ENCODE measurements around the gene ASB10. TPM values are rescaled to one million over a fixed set of nuclear protein-coding genes. Genes with fewer than 3 reads are reported as not detected.

ASB10 gene
- total RNA-seq, 1 donor from 2014 or later, result not detected

DNA sequence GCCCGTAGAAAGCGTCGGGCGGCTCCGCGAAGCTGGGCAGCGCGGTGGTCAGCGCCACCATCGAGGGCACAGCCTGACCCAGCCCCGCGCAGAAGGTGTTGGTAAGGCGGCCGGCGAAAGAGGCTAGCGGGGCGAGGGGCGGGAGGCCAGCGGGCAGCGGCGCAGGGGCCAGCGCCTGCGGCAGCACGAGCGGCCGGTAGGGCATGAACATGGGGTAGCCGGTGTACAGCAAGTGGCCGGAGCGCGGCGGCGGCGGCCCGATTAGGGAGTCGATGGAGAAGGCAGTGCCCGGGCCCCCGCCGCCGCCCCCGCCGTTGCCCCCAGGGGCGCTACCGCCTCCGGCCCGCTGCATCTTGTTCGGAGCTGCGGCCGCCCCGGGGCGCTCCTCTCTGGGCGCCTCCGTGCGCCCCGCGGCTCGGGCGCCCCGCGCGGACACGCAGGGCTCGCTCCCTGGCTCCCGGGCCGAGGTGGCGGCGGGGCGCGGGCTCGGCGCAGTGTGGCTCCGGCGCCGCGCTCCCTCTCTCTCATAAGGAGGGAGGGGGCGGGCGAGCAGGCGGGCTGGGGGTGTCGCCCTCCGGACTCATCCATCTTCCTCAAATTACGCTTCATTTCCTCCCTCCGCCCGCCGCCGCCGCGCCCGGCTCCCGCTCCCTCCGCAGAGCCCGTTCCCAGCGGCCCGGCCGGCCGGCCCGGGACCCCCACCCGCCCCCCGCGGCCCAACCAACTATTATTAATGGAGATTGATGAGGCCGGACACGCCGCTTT is 19.7 kb downstream of the ASB10 start, which contains the start of gene GBX1:
GBX1 (minus strand) TSS at position 498 of the 765 bp plus-strand sequence; CDS start at position 352, 146 bp downstream.
- DNase-seq (ENCODE audit: low spot score), result no peak

DNA sequence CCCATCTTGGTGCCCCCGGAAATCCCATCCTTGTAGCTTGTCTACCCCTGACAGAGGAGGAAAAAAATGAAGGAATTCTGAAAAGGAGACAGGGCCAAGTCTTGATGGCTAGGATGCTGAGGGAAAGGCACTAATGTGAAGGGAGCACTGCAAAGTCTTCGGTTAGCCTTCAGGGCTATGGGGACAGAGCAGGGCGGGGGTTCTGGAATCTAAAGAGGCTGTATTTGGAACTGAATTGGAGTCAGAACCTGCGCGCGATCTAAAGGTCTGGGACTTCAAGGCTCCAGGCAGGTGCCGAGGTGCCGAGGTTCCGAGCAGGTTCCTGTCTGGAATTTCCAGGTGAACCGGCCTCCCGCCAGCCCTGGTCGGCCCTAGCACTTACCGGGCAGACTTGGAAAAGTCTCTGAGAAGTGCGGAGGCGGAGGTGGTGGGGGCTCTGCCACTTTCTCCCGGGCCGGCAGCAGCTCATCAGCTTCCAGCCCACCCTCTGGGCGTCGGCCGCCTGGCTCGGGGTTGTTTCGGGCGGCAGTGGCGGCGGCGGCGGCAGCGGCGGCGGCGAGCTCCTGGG is 20.3 kb downstream of the ASB10 start:
- DNase-seq (ENCODE audit: low spot score), result no peak

DNA sequence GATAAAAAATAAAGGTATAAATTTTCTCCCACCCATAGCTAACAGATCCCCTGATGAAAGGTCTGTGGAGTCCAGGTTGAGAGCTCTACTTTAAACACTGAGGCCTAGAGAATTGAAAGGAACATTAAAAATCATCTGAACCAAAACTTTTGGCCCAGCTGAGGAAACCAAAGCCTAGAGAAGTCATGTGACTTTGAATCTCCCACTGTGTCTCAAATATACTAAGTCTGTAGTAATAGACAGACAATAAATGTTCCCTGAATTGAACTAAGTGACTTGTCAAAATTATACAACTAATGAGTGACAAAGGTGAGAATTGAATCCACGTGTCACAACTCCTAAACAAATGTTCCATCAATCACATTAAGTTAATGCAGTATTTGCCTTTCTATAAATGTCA is 25.3 kb downstream of the ASB10 start:
- DNase-seq (ENCODE audit: low spot score), result no peak

DNA sequence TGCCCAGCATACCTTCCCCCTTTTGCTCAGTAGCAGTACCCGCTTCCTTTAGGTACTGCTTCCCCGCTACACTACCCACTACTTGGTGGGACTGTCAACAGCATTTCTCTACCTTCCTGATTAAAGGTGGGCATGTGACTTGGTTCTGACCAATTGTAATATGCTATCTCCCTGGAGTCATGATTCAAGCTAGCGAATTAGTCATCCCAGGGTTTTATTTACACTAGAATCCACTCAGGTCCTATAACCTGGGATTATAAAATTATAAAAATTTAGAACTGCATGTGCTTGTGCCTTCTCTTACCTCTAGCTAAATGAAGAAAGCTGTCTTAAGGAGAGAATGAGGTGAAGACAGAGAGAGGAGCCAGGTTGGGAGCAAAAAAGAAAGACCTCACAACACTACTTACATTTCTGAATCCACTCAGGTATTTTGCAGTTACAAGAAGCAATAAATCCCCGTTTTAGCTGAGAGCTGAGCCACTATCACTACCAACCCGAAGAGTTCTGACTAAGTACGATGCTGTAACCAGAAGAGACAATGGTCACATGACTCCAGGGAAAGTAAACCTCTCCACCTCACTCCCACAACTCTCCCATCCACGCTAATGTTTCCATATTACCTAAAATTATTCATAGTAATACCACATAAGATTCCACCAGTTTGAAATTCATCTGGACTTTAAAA is 29.3 kb downstream of the ASB10 start:
- DNase-seq (ENCODE audit: low spot score), result no peak

DNA sequence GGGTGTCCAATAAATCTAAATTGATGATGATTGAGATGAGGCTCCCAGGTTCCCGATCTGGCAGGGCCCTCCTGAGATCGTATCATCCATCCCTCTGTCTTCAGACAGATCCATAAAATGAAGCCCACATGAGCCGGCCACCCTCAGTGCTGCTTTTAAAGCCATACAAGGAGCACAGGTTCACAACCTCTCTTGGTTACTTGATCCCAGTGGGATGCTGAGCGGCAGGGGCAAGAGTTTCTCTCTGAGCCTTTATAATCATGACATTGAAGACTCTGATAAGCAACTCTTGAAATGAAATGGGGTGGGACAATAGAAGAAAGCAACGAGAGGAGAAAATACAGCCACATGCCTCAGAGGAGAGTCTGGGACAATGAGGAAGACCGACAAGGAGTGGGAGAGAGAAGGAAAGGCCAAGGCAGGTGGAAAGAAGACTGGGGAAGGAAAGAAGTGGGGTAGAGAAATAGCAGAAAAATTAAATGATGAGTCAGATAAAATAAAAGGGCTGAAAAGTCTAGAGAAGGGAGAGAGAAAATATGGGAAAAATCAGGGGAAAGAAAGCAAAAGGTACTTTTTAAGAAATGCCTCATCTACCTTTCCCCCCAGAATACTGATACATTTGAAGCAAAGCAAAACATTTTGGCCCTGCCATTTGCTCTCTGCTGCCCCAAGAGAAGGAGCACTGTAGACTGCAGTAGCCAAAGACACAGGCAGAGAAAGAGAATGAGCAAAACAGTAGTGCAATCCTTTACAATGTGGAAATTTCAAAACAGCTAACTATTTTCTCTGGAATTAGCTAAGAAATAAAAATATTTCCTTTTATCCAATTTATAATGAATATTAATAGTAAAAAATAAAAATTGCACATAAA is 34.2 kb downstream of the ASB10 start:
- no peak for DNase-seq (ENCODE audit: low spot score)

DNA sequence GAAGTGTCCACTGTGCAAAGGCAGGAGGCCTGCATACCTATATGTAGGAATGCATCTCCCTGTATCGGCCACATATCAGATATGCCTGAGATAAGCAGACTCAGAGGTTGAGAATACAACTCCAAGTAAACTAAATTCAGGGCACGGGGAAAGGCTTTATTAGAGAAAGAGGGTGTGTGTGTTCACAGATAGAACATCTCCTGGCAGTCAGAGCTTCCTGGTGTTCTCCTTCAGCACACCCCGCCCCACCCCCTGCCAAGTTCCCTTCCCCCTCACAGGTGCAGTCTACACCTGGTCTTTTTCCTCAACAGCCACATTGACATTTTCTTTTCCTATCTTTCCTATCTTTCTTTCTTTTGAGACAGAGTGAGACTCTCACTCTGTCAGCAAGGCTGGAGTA is 36.7 kb downstream of the ASB10 start:
- no peak for DNase-seq (ENCODE audit: low spot score)

DNA sequence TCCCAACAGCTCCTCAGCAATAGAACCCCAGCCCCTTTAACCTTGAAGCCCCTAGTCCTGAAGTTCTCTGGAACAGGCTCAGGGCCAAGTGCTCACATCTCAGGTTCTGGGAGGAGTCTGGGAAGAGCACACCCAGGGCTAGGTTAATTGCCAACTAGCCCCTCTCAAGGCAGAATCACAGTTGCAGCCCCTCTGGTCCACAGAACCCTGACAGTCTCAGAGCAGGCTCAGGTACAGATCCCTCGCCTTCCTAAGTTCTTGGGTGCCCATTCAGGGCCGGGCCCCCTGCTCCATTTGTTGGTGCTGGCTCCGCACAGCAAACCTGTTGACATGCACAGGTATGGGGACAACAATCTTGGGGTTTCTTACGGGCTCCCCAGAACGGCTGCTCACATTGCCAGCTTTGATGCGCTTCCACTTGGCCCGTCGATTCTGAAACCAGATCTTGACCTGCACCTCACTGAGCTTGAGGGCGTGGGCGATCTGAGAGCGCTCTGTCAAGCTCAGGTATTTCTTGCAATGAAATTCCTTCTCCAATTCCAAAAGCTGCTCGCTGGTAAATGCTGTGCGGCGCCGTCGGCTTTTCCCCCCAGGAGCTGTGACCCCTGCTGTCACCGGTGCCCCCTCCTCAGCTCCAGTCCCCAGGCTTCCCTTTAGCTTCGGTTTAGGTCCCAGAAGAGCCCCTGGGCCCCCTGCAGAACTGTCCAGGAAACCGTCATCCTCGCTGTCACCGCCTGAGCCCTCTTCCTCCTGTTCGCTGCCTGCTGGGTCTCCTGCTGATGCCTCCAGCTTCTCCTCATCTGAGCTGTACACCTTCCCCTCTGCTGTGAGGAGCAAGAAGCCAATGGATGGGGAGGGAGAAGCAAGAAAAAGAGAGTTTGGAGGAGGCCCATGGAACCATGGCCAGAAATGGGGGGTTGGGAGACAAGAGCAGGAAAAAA is 38.5 kb downstream of the ASB10 start:
- no peak for DNase-seq (ENCODE audit: low spot score)

DNA sequence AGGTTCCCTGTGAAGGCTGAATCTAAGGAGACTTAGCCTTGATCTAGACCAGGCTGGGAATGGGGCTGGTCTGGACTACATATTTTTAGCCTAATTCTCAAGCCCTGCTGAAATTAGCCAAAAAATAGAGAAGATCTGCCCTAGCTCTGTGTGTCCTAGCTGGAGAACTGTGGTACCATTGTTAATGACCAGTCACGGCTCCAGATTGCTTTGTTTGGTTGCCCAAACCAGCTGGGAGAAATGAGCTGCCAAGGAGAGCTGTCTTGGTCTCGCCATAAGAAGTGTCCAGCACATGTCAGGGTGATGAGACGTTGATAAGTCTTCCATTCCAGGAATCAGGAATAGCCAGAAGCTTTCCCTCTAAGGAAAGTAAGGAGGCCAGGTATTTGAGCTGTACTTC is 40.3 kb downstream of the ASB10 start:
- no peak for DNase-seq (ENCODE audit: low spot score)

DNA sequence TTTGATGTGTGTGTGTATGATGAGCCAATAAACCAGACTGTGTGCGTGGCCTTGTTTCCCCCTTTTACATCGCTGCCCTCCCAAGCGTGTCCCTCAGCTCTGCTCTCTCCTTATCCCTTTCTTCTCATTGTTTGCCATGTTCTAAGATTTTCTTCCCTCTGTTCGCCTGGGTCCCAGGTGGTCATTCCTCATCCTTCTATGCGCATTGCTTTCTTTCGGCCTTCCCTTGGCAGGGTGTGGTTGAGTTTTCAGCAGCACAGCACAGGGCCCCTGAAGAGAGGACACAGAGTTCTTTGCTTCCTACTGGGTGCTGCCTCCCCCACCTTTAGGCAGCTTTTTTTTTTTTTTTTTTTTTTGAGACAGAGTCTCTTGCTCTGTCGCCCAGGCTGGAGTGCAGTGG is 42.7 kb downstream of the ASB10 start:
- DNase-seq (ENCODE audit: low spot score), result no peak

DNA sequence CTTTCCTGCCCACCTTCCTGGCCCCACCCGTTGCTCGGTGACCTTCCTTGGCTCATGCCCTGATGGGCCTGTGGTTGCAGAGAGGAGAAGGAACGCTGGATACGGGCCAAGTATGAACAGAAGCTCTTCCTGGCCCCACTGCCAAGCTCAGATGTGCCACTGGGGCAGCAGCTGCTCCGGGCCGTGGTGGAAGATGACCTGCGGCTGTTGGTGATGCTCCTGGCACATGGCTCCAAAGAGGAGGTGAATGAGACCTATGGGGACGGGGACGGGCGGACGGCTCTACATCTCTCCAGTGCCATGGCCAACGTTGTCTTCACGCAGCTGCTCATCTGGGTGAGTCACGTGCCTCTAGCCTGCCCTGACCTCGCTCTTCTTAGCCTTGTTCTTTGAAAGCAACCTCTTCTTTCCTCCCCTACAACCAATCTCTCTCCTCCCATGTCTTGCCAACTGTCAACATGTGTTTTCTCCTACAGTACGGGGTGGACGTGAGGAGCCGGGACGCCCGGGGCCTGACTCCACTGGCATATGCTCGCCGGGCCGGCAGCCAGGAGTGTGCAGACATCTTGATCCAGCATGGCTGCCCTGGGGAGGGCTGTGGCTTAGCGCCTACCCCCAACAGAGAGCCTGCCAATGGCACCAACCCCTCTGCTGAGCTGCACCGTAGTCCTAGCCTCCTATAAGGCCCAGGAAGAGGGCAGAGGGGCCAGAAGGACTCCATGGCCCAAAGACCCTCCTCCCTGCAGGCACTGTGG is 43.6 kb downstream of the ASB10 start:
- DNase-seq (ENCODE audit: low spot score), result no peak

DNA sequence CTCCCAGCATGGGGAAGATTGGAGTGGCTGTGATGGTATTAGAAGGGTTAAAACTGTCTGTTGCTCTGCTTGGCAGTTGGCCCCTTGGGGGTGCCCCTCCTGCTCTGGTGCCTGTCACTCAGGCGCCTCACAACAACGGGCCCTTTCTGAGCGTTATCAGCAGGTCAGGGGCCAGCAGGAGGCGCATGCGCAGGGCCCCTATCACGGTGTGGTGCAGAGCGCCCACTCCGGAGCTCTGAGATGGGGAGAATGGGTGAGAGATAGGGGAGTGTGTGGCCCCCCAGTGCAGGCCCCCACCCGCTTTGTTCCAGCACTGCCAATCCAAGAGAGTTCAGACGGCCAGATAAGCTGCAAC is 44.4 kb downstream of the ASB10 start:
- no peak for DNase-seq (ENCODE audit: low spot score)

DNA sequence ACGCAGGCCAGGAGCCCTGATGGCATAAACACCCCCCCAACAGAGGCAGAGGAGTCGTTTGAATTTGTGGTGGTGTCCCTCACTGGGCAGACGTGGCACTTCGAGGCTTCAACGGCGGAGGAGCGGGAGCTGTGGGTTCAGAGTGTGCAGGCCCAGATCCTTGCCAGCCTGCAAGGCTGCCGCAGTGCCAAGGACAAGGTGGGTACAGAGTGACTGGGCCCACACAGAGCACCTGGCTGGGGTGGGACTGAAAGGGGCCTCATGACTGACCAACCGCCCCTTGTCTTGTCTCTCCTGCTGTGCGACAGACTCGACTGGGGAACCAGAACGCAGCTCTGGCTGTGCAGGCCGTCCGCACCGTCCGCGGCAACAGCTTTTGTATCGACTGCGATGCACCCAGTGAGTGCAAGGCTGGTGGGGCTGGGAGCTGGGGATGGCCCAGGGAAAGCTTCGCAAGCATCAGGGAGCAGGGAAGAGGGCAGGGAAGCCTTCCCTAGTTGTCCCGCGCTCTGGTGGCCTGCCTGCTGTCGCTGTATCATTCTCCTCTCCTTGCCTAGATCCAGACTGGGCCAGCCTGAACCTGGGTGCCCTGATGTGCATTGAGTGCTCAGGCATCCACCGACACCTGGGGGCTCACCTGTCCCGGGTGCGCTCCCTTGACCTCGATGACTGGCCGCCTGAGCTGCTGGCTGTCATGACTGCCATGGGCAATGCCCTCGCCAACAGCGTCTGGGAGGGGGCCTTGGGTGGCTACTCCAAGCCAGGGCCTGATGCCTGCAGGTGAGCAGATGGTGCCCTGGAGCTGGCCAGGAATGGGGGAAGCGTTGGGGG is 45.0 kb downstream of the ASB10 start:
- no peak for DNase-seq (ENCODE audit: low spot score)

DNA sequence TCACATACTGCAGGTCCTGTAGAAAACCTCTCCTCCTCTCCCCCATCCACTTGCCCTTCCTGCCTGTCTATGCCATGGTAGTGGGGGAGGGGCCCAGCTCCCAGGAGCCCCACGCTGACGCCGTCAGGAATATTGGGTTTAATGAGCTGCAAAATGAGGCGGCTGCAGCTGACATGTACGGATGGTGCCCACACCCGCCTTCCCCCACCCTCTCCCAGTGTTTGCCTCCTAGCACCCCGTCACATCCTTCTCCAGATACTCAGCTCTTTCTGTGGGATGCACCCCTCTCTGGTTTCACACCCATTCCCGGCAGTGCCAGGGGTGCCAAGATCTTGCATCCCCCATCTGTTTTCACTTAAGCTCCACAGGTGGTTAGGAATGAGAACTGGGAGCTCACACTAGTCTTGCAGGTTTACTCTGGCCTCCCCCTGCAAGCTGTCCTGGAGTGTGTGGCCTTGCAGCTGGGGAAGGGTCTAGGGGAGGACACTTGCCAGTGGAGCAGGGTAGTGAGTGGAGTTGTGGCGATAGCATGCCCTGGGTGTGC is 45.7 kb downstream of the ASB10 start:
- DNase-seq (ENCODE audit: low spot score), result no peak

DNA sequence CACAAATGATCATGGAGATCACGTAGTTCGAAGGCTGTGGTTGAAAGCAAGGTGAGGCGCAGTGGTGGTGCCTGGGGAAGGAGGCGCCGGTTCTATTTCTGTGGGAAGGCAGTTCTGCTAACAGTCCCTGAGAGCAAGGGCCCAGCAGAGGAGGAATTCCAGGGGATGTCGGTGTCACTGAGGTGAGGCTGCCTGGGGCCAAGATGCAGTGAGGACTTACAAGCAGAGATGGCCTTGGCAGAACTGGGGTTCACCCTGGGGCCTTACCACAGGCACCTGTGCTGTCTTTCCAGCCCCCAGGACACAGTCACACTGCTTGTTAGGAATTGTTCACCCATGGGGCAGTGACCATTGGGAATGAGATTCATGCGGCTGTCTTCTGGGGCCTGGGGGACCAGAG is 46.2 kb downstream of the ASB10 start:
- DNase-seq (ENCODE audit: low spot score), result no peak

DNA sequence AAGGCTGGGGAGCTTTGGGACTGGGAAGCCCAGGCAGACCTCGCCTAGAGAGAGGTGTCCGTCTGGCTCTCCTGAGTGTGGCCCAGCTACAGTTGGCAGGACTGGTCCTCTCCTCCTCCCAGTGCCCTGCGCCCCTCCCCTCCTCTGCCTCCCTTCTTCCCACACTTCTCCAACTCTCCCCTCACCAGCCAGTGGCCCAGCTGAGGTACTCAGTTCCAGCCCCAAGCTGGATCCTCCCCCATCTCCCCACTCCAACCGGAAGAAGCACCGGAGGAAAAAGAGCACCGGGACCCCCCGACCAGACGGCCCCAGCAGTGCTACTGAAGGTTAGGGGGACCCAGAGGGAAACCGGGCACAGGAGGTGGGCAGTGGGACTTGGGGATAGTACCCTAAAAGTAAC is 47.3 kb downstream of the ASB10 start:
- DNase-seq (ENCODE audit: low spot score), result no peak

DNA sequence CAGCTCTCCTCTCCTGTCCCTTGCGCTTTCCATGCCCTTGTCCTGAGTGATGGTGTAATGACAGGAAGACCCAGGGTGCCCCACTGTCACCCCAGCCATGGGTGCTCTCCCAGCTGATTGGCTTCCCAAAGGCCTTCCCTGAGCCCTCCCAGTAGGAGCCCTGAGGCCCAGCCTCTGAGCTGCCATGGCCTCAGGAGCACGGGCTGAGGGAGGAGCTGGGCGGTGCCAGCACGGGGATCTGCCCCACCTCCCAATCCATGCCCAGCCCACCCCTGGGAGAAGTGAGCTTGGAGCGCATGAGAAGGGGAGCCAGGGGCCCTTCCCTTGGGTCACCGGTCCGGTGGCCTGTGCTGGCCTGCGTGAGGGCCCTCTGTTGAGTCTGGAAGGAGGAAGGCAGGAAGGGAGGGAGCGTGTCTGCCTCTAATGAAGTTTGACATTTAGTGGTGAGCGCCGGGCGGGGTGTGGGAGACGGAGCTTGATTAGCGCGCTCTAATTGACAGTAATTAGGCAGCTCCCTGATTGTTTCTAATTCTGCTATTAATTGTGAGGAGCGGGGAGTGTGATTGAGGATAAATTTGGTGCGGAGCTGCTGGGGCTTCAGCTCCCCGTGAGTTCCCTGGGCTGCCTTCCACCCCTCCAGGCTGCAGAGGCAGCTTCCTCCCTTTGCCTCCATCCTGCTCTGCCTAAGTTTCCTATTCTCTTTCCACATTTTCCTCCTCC is 47.8 kb downstream of the ASB10 start:
- DNase-seq (ENCODE audit: low spot score), result no peak

DNA sequence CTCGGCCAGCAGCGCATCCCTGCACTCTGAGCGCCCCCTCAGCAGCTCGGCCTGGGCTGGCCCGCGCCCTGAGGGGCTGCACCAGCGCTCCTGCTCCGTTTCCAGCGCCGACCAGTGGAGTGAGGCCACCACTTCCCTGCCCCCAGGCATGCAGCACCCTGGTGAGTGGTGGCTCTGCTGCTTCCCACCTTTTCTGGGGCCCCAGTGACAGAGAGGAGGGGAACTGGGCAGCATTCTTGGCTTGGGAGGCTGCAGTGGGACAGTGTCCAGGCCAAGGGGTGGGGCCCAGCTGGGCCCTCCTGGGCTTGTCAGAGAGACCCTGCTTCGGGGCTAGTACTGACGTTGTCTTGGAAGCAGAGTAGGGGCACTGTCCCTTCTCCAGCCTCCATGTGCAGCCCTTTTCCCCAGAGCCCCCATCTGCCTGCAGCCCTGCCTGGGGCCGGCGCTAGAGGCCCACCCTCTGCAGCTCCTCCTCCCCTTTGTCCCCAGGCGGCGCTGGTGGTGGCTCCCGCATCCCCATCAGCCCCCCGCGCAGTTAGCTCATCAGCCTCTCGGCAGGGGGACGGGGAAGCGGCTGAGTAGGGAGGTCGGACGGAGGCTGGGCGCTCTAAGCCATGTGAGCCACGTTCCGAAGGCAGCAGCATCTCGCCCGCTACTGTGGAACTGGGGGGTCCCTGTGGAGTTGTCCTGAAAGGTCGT is 48.7 kb downstream of the ASB10 start:
- peak; percentile 74 for DNase-seq (ENCODE audit: low spot score)
